ENCODE data around the gene CNEP1R1. TPM values are rescaled to one million over a fixed set of nuclear protein-coding genes. Genes with fewer than 3 reads are reported as not detected.
A peak's percentile ranks its signal among the peaks of the same experiment; 100 is the strongest.

The CNEP1R1 gene
- total RNA-seq, 1 experiment from 2014 or later, result 10.5 TPM

- TF ChIP-seq EZH2phosphoT487 (IDR thresholded peaks at IDR 0.05; ENCODE audit: borderline replicate concordance, low read length) (no peak), CTCF (conservative IDR thresholded peaks at IDR 0.05; ENCODE audit: low read depth, low read length) (no peak), EZH2 (IDR thresholded peaks at IDR 0.05; ENCODE audit: low read length, unreplicated experiment) (no peak)
- DNase-seq (peak; percentile 3), ATAC-seq (peak; percentile 31; the same call in 1 of the 2 replicates)
- Histone ChIP-seq H3K27me3 (ENCODE audit: low read length) (no peaks in the 10 kb centered on the region), H3K27ac (ENCODE audit: low read length) (no peak overlapping the region), H3K36me3 (ENCODE audit: low read depth, low read length) (no peaks in the 10 kb centered on the region), H3K79me2 (ENCODE audit: low read length) (no peaks in the 10 kb centered on the region), H3K9me3 (ENCODE audit: low read length) (no peaks in the 10 kb centered on the region), H3K4me3 (ENCODE audit: low read length) (peak overlapping the region; percentile 61), H3K4me1 (ENCODE audit: insufficient read depth, low read length) (no peaks in the 10 kb centered on the region), H3F3A (ENCODE audit: low read length, unreplicated experiment) (no peaks in the 10 kb centered on the region), H4K20me1 (ENCODE audit: low read length) (no peaks in the 10 kb centered on the region), H2AFZ (ENCODE audit: low read length) (peak overlapping the region; percentile 72), H3K9ac (ENCODE audit: low read length) (no peak overlapping the region), H3K9me2 (replicated peaks; ENCODE audit: low read length) (no peaks in the 10 kb centered on the region), H3K4me2 (ENCODE audit: low read length) (peak overlapping the region; percentile 77)
- ChIA-PET POLR2A (ENCODE audit: unreplicated experiment) (no interaction called here), CTCF (no interaction called here)
- BruUV-seq (replicated peaks), result no TSS peak
- intact Hi-C loops (cut with micrococcal nuclease), result no loop called here
Measured at GRCh38 chr16:49986351-49987124, 38.5 kb upstream of the CNEP1R1 start.

- TF ChIP-seq CTCF (conservative IDR thresholded peaks at IDR 0.05; ENCODE audit: low read depth, low read length), result no peak
- no TSS peak for BruUV-seq (replicated peaks)
- H3K4me3 ChIP-seq (ENCODE audit: low read length), result no peak overlapping the region
- H4K20me1 ChIP-seq (ENCODE audit: low read length), result no peaks in the 10 kb centered on the region
- no peak overlapping the region for H2AFZ ChIP-seq (ENCODE audit: low read length)
- no peak for DNase-seq
- no peaks in the 10 kb centered on the region for H3K27me3 ChIP-seq (ENCODE audit: low read length)
- CTCF ChIA-PET, result no interaction called here
- no peaks in the 10 kb centered on the region for H3F3A ChIP-seq (ENCODE audit: low read length, unreplicated experiment)
- no peak overlapping the region for H3K27ac ChIP-seq (ENCODE audit: low read length)
- H3K79me2 ChIP-seq (ENCODE audit: low read length), result no peaks in the 10 kb centered on the region
- H3K9ac ChIP-seq (ENCODE audit: low read length), result no peak overlapping the region
- no peaks in the 10 kb centered on the region for H3K4me1 ChIP-seq (ENCODE audit: insufficient read depth, low read length)
- ATAC-seq, result no peak
- no peaks in the 10 kb centered on the region for H3K9me2 ChIP-seq (replicated peaks; ENCODE audit: low read length)
- intact Hi-C loops (cut with micrococcal nuclease), result no loop called here
- no peak overlapping the region for H3K4me2 ChIP-seq (ENCODE audit: low read length)
- POLR2A ChIA-PET (ENCODE audit: unreplicated experiment), result no interaction called here
- H3K9me3 ChIP-seq (ENCODE audit: low read length), result no peaks in the 10 kb centered on the region
- H3K36me3 ChIP-seq (ENCODE audit: low read depth, low read length), result no peaks in the 10 kb centered on the region
Measured at GRCh38 chr16:49987381-49987780, 37.6 kb upstream of the CNEP1R1 start.

- peaks cover 5% of the 10 kb centered on the region for H3K27me3 ChIP-seq (ENCODE audit: low read length)
- intact Hi-C loops (cut with micrococcal nuclease), result no loop called here
- H3K4me3 ChIP-seq (ENCODE audit: low read length), result no peak overlapping the region
- H3K79me2 ChIP-seq (ENCODE audit: low read length), result no peaks in the 10 kb centered on the region
- H3K4me1 ChIP-seq (ENCODE audit: insufficient read depth, low read length), result no peaks in the 10 kb centered on the region
- no peak overlapping the region for H3K27ac ChIP-seq (ENCODE audit: low read length)
- ChIA-PET POLR2A (ENCODE audit: unreplicated experiment) (no interaction called here), CTCF (no interaction called here)
- H4K20me1 ChIP-seq (ENCODE audit: low read length), result no peaks in the 10 kb centered on the region
- no peaks in the 10 kb centered on the region for H3K9me2 ChIP-seq (replicated peaks; ENCODE audit: low read length)
- no peaks in the 10 kb centered on the region for H3K36me3 ChIP-seq (ENCODE audit: low read depth, low read length)
- no peak overlapping the region for H3K9ac ChIP-seq (ENCODE audit: low read length)
- no peaks in the 10 kb centered on the region for H3K9me3 ChIP-seq (ENCODE audit: low read length)
- BruUV-seq (replicated peaks), result no TSS peak
- no peaks in the 10 kb centered on the region for H3F3A ChIP-seq (ENCODE audit: low read length, unreplicated experiment)
- no peak overlapping the region for H2AFZ ChIP-seq (ENCODE audit: low read length)
- ATAC-seq (no peak), DNase-seq (no peak)
- no peak overlapping the region for H3K4me2 ChIP-seq (ENCODE audit: low read length)
- TF ChIP-seq EZH2phosphoT487 (IDR thresholded peaks at IDR 0.05; ENCODE audit: borderline replicate concordance, low read length) (no peak), EZH2 (IDR thresholded peaks at IDR 0.05; ENCODE audit: low read length, unreplicated experiment) (no peak), CTCF (conservative IDR thresholded peaks at IDR 0.05; ENCODE audit: low read depth, low read length) (no peak)
Measured at GRCh38 chr16:49992825-49993224, 32.2 kb upstream of the CNEP1R1 start.
